ENCODE results near the gene TIMM22.

- TF ChIP-seq POLR2A (IDR thresholded peaks at IDR 0.05), result no peak
- TF ChIP-seq, protein P1, sequence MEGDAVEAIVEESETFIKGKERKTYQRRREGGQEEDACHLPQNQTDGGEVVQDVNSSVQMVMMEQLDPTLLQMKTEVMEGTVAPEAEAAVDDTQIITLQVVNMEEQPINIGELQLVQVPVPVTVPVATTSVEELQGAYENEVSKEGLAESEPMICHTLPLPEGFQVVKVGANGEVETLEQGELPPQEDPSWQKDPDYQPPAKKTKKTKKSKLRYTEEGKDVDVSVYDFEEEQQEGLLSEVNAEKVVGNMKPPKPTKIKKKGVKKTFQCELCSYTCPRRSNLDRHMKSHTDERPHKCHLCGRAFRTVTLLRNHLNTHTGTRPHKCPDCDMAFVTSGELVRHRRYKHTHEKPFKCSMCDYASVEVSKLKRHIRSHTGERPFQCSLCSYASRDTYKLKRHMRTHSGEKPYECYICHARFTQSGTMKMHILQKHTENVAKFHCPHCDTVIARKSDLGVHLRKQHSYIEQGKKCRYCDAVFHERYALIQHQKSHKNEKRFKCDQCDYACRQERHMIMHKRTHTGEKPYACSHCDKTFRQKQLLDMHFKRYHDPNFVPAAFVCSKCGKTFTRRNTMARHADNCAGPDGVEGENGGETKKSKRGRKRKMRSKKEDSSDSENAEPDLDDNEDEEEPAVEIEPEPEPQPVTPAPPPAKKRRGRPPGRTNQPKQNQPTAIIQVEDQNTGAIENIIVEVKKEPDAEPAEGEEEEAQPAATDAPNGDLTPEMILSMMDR (IDR thresholded peaks at IDR 0.05), result no peak
These were observed 39.0 kb upstream of the TIMM22 start for GRCh38 chr17:957856-958421.

Data from thyroid gland (tissue), 4 donors.